GM12878 (cell line): Measurements from ENCODE around the gene PRDM1. TPM values are rescaled to one million over a fixed set of nuclear protein-coding genes. Genes with fewer than 3 reads are reported as not detected.

Experiments
- BHLHE40 ChIP-seq, 2 experiments: fragments of 450-650 bp in 1 of 2; IDR thresholded peaks; 2 replicates each; pipeline ENCODE4 v1.6.1; 2011 to 2017; ENCODE audit warnings: low read depth in 2 of 2, borderline replicate concordance in 1 of 2, improper control_type of control experiment in 1 of 2, low read length in 1 of 2, mild to moderate bottlenecking in 1 of 2
- EGR1 ChIP-seq, 2 experiments: IDR thresholded peaks; 1 replicate in 1 of 2; 2 replicates in 1 of 2; pipeline ENCODE4 v1.6.1; 2011 to 2012; ENCODE audit warnings: low read depth in 2 of 2, low read length in 2 of 2, borderline replicate concordance in 1 of 2, mild to moderate bottlenecking in 1 of 2, moderate library complexity in 1 of 2
- NFIC ChIP-seq: IDR thresholded peaks from 2 replicates; pipeline ENCODE4 v1.6.1; 2012; ENCODE audit warnings: low read depth, mild to moderate bottlenecking, inconsistent platforms, low read length, moderate library complexity
- NFYB ChIP-seq: IDR thresholded peaks from 2 replicates; pipeline ENCODE4 v1.6.1; 2011; ENCODE audit warnings: low read depth, mild to moderate bottlenecking, low read length, improper control_type of control experiment, moderate library complexity; ENCODE audit not compliant: insufficient read depth
- NR2C2 ChIP-seq: IDR thresholded peaks from 2 replicates; pipeline ENCODE4 v1.6.1; 2011; ENCODE audit warnings: borderline replicate concordance, low read depth; ENCODE audit not compliant: control insufficient read depth, insufficient read length
- RELA ChIP-seq: fragments of 450-650 bp; IDR thresholded peaks from 2 replicates; pipeline ENCODE4 v1.8.0; 2014; ENCODE audit warnings: borderline replicate concordance; ENCODE audit not compliant: partially characterized antibody
- RUNX3 ChIP-seq: IDR thresholded peaks from 2 replicates; pipeline ENCODE4 v1.6.1; 2012; ENCODE audit warnings: low read length, inconsistent platforms
- TBL1XR1 ChIP-seq: IDR thresholded peaks from 2 replicates; pipeline ENCODE4 v1.6.1; 2012; ENCODE audit warnings: low read depth, low read length, improper control_type of control experiment
- ZNF384 ChIP-seq: IDR thresholded peaks from 2 replicates; pipeline ENCODE4 v1.6.1; 2012; ENCODE audit warnings: low read depth, mild to moderate bottlenecking, low read length, improper control_type of control experiment, borderline replicate concordance
- polyA plus RNA-seq, 11 experiments: library from polyadenylated mRNA; depleted of rRNA in 4 of 11; unstranded in 6 of 11; stranded (reverse) in 5 of 11; fragments of >200 nt; fragmentation: Nextera tagmentation in 4 of 11; fragmentation: Illumina TruSeq in 1 of 11; extraction: Ambion mirVana in 4 of 11; extraction: Trizol in 1 of 11; gene quantifications; 1 replicate in 1 of 11; 2 replicates in 10 of 11; pipeline versions ENCODE4 v1.2.1 to v1.2.3, GENCODE V29; 2011 to 2016; ENCODE audit warnings: inconsistent platforms in 2 of 11, missing spikeins in 2 of 11, low read depth in 1 of 11
- total RNA-seq, 4 experiments: library from RNA; depleted of rRNA in 3 of 4; stranded (reverse); fragments of >200 nt in 3 of 4; fragmentation: Illumina TruSeq in 1 of 4; extraction: Trizol in 1 of 4; gene quantifications; 2 replicates each; pipeline versions ENCODE4 v1.2.1 to v1.2.3, GENCODE V29; 2013 to 2021
- TF ChIP-seq, protein P1 (sequence below): IDR thresholded peaks from 2 replicates; pipeline ENCODE4 v1.6.1; 2012; ENCODE audit warnings: low read length, inconsistent platforms
- TF ChIP-seq, protein P2 (sequence below): IDR thresholded peaks from 2 replicates; pipeline ENCODE4 v1.6.1; 2011; ENCODE audit warnings: borderline replicate concordance, low read depth, mild to moderate bottlenecking, moderate library complexity, low read length; ENCODE audit not compliant: insufficient read depth, poor library complexity, severe bottlenecking

PRDM1 gene
- total and polyA plus RNA-seq, 10 of the 15 experiments (the other 5 are each of a cell fraction or from before 2014, with no cell fraction given), result 1.9 to 15.8 (median 4.1) TPM

DNA sequence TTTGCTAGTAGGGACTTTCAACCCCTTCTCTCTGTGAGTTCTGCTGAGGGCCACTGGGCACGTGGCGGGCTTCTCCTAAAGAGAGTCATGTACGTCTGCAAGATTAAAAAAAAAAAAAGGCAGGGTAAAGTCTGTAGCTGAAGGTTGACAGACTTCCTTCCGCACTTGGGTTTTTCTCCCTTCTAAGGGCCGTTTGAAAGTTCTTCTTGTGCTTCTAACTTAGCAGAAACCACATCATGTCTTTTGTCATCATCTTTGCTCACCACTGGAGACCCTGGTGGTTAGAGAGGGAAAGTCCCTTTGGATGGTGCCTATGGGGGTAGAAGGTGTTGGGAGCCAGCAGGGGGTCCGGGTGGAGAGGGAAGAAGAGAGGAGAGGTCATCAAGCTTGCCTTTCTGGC lies 31.4 kb downstream of the PRDM1 start (continued):
- TF ChIP-seq, protein P1, sequence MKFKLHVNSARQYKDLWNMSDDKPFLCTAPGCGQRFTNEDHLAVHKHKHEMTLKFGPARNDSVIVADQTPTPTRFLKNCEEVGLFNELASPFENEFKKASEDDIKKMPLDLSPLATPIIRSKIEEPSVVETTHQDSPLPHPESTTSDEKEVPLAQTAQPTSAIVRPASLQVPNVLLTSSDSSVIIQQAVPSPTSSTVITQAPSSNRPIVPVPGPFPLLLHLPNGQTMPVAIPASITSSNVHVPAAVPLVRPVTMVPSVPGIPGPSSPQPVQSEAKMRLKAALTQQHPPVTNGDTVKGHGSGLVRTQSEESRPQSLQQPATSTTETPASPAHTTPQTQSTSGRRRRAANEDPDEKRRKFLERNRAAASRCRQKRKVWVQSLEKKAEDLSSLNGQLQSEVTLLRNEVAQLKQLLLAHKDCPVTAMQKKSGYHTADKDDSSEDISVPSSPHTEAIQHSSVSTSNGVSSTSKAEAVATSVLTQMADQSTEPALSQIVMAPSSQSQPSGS, result 0 out of 2 replicates have a peak, but pooled peaks have one; percentile 25
- TF ChIP-seq BHLHE40 (IDR thresholded peaks at IDR 0.05; ENCODE audit: borderline replicate concordance in 1 of 2, low read depth in 2 of 2, low read length in 1 of 2), result peak; percentile 24 to 40; a peak in 2 of 4 replicates
- TF ChIP-seq RELA, result no peak
- TF ChIP-seq EGR1 (IDR thresholded peaks at IDR 0.05; ENCODE audit: borderline replicate concordance in 1 of 2, low read depth in 2 of 2, low read length in 2 of 2), result no peak
- peak; percentile 45; the same call in 1 of the 2 replicates for TF ChIP-seq NFIC
- TF ChIP-seq NR2C2, result no peak
- TF ChIP-seq, protein P2, sequence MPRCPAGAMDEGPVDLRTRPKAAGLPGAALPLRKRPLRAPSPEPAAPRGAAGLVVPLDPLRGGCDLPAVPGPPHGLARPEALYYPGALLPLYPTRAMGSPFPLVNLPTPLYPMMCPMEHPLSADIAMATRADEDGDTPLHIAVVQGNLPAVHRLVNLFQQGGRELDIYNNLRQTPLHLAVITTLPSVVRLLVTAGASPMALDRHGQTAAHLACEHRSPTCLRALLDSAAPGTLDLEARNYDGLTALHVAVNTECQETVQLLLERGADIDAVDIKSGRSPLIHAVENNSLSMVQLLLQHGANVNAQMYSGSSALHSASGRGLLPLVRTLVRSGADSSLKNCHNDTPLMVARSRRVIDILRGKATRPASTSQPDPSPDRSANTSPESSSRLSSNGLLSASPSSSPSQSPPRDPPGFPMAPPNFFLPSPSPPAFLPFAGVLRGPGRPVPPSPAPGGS, result peak; percentile 64
- TF ChIP-seq NFYB, result no peak
- peak; percentile 95 for TF ChIP-seq RUNX3
- peak; percentile 54; the same call in 1 of the 2 replicates for TF ChIP-seq ZNF384
- 0 out of 2 replicates have a peak, but pooled peaks have one; percentile 16 for TF ChIP-seq TBL1XR1
